Effector CD4-positive, alpha-beta T cell (primary cell): ENCODE results near the gene ARCN1.

Experiments used
- DNase-seq: peaks from one replicate; pipeline ENCODE4 v3.0.0-alpha.2; 2020

Gene ARCN1

GRCh38 chr11:118640332-118641154 is 68.3 kb downstream of the ARCN1 start:
- DNase-seq: no peak

DNA sequence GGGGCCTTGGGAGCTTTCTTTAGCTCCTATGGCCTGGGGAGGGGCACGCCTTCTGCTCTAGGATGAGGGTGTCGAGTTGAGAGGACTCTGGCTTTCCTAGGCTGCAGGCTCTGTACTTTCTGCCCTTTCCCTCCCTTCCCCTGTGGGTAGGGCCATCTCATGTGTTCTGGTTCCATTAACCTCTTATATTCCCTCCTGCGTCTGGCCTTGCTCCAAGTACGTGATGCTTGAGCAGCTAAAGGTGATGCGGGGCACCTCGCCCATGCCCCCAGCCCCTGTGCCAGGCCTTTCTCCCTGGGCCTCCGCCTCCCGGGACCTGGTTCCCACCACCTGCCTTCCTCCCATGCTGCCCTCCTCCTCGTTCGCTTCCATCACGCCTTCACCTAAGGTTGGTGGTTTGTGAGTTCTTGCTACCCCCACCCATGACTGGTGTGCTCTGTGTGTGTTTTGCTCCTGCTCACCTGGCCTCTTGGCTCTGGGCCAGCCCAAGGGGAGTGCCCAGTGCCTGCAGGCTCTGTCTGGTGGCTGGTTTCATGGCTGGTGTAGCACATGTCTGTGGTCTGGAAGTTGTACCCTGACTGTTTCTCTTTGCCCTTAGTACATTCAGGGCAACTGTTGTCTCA is 69.3 kb downstream of the ARCN1 start:
- no peak for DNase-seq

- DNase-seq: no peak
Measured at GRCh38 chr11:118643142-118643994, 71.2 kb downstream of the ARCN1 start.

DNA sequence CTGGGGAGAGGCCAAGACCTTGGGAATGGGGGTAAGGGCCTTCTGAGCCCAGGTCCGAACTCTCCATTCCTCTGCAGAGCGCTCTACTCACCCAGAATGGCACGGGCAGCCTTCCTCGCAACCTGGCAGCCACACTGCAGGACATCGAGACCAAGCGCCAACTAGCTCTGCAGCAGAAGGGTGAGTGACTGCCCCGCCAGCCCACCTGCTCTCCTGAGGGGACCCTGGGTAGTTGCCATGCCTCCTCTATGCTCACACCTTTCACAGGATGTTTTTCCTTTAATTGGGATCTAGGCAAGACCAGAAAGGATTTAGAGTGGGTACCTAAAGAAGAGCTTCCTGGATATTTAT is 71.8 kb downstream of the ARCN1 start:
- DNase-seq: no peak

DNA sequence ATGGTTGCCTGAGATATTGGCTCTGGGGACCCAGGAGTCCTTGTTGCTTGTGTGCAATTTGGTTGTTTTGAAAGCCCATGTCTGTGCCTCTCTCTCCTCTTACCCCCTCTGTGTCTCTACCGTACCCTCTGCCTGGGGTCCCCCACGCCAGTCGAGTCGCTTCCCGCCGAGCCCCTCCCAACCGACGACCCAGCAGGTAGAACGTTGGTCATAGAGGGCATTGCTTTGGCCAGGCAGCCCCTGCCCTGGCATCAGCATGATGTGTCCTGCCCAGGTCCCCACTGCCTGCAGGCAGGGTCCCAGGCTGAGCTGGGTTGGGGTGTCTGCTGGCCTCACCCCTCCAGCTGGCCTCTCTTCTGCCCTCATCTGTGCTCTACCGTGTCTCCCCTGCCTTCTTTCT is 72.3 kb downstream of the ARCN1 start:
- DNase-seq: no peak

DNA sequence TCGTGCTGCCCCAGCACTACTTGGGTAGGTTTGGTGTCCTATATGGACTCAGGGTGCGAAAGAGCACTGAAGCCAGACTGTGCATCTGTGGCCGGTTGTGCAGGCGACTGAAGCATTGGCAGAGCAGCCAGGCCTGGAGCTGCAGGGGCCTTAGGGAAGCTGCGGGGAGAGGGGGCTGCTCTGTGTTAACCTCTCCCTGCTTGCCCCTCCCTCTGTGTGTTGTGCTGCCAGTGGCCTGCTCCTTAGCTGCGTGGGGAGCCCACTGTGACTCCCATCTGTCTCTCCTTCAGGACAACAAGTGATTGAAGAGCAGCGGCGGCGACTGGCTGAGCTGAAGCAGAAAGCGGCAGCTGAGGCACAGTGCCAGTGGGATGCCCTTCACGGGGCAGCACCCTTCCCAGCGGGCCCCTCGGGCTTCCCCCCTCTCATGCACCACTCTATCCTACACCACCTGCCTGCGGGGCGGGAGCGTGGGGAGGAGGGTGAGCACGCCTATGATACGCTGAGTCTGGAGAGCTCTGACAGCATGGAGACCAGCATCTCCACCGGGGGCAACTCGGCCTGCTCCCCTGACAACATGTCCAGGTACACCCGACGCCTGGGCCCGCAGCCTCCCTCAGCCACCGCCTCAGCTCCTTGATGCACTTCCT is 73.0 kb downstream of the ARCN1 start:
- no peak for DNase-seq

- no peak for DNase-seq
Measured at GRCh38 chr11:118646393-118646792, 74.2 kb downstream of the ARCN1 start.

DNA sequence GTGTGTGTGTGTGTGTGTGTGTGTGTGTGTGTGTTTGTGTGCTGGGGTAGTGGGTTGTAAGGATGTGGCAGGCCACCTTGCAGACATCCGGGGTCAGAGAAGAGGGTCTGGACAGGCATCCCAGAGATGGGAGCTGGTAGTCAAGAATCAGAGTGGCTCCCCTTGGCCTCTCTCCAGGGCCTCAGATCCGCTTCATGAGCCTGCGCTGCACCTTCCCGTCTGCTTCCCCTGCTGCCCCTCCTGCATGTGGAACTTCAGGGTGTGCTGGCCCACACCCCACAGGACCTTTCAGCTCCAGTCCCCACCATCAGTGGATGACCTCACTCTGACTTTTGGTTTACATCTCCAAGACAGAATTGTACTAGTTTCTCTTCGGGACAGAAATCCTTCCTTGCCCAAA is 76.1 kb downstream of the ARCN1 start:
- no peak for DNase-seq

- DNase-seq: no peak
Measured at GRCh38 chr11:118649941-118650340, 77.7 kb downstream of the ARCN1 start.

GRCh38 chr11:118650366-118650765 is 78.2 kb downstream of the ARCN1 start:
- DNase-seq: no peak

DNA sequence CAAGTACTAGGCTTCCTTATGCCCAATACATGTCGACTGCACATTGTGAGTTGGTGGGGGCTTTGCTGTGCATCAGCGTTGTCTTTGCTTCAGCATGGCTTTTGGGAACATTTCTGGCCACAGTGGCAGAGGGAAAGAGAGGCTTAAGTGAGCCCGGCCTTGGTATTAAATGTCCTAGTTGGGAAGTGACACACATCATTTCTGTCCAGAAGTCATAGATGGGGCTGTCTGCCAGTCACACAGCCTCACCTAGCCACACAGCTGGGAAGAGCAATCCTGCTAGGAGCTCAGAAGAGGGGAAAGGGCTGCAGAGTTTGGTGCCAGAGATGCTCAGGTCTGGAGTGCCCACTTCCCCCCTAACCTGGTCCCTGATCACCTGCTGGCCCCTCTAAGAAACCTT is 79.6 kb downstream of the ARCN1 start:
- no peak for DNase-seq
